Suprapubic skin (tissue), 4 donors: ENCODE results near the gene RC3H1. TPM values are rescaled to one million over a fixed set of nuclear protein-coding genes. Genes with fewer than 3 reads are reported as not detected.
A peak's percentile ranks its signal among the peaks of the same experiment; 100 is the strongest.
"Not testable (repeated sequence)": the region's sequence is repeated elsewhere in the genome, so short reads cannot be mapped to it uniquely, and the experiment has no call there.

ENCODE experiments used
- DNase-seq, 2 donors: peaks; one replicate each; pipeline ENCODE4 v3.0.0-alpha.2; 2019; ENCODE audit warnings: low spot score in 2 of 2
- H3K27ac ChIP-seq: fragments of 200-600 bp; sonication (generic); one replicate; pipeline ENCODE4 v1.5.1; 2019
- H3K27me3 ChIP-seq: fragments of 200-600 bp; sonication (generic); one replicate; pipeline ENCODE4 v1.5.1; 2019
- H3K36me3 ChIP-seq: fragments of 200-600 bp; sonication (generic); one replicate; pipeline ENCODE4 v1.5.1; 2019
- H3K4me1 ChIP-seq: fragments of 200-600 bp; sonication (generic); one replicate; pipeline ENCODE4 v1.5.1; 2019
- H3K4me3 ChIP-seq: fragments of 200-600 bp; sonication (generic); one replicate; pipeline ENCODE4 v1.5.1; 2019; ENCODE audit warnings: mild to moderate bottlenecking
- H3K9me3 ChIP-seq: fragments of 200-600 bp; sonication (generic); one replicate; pipeline ENCODE4 v1.5.1; 2019
- CTCF ChIP-seq, 2 donors: fragments of 200-600 bp in 1 of 2; fragments of 450-650 bp in 1 of 2; sonication (generic) in 1 of 2; IDR thresholded peaks; one replicate each; pipeline ENCODE4 v1.5.1; 2016 to 2019; ENCODE audit warnings: antibody characterized with exemption in 2 of 2, mild to moderate bottlenecking in 1 of 2, moderate library complexity in 1 of 2
- EP300 ChIP-seq: sonication (generic); formaldehyde crosslinking; IDR thresholded peaks from one replicate; pipeline ENCODE4 v1.6.1; 2017; ENCODE audit warnings: antibody characterized with exemption
- POLR2A ChIP-seq, 2 donors: fragments of 450-650 bp; IDR thresholded peaks; one replicate each; pipeline ENCODE4 v1.6.1; 2017; ENCODE audit warnings: antibody characterized with exemption in 2 of 2, mild to moderate bottlenecking in 2 of 2, moderate library complexity in 2 of 2
- POLR2AphosphoS5 ChIP-seq, 3 donors: sonication (generic); formaldehyde crosslinking; IDR thresholded peaks; one replicate each; pipeline ENCODE4 v1.6.1; 2017; ENCODE audit warnings: antibody characterized with exemption in 3 of 3
- WGBS: methylation state at CpG from one replicate; pipeline ENCODE4 v1.1.5; 2018; 5-methylcytosine and 5-hydroxymethylcytosine counted together
- total RNA-seq, 4 donors: library from RNA; depleted of rRNA; stranded (reverse); fragments of >200 nt; gene quantifications; one replicate each; pipeline ENCODE4 v1.1.0, GENCODE V29; 2016

The RC3H1 gene
- total RNA-seq, result 10 to 100 TPM; 33.6 to 70.9 (median 52.3) TPM

GRCh38 chr1:174022080-174022975 lies at the start of gene RC3H1:
Gene RC3H1 (minus strand): TSS chr1:174022357. CDS start chr1:173992985, 29,372 bp downstream.
- H3K4me1 ChIP-seq, result peaks cover 45% of the 10 kb centered on the region
- H3K27me3 ChIP-seq, result no peaks in the 10 kb centered on the region
- peak within 1 kb of the TSS; percentile 95 for H3K27ac ChIP-seq
- peak; percentile 94 for DNase-seq
- WGBS, result 1% methylated on average over 46 of the region's 78 CpGs
- H3K36me3 ChIP-seq, result no peaks in the 10 kb centered on the region
- no peaks in the 10 kb centered on the region for H3K9me3 ChIP-seq
- H3K4me3 ChIP-seq, result peak within 1 kb of the TSS; percentile 79
- TF ChIP-seq CTCF (IDR thresholded peaks at IDR 0.05) (no peak), EP300 (no peak), POLR2AphosphoS5 (IDR thresholded peaks at IDR 0.05) (peak in 2 of 3 donors; percentile 45 to 71), POLR2A (IDR thresholded peaks at IDR 0.05) (peak; percentile 26 to 74)

GRCh38 chr1:174070614-174071013 lies 48.5 kb upstream of the RC3H1 start:
- Histone ChIP-seq H3K4me1 (no peaks in the 10 kb centered on the region), H3K4me3 (no peak overlapping the region), H3K36me3 (no peaks in the 10 kb centered on the region), H3K27me3 (no peaks in the 10 kb centered on the region), H3K27ac (no peak overlapping the region), H3K9me3 (no peaks in the 10 kb centered on the region)
- no peak for DNase-seq
- no peak for TF ChIP-seq POLR2A (IDR thresholded peaks at IDR 0.05)
- 97% methylated on average over 1 of the region's 1 CpG for WGBS

GRCh38 chr1:174068000-174068399 lies 45.8 kb upstream of the RC3H1 start:
- Histone ChIP-seq H3K36me3 (no peaks in the 10 kb centered on the region), H3K4me1 (no peaks in the 10 kb centered on the region), H3K4me3 (no peak overlapping the region), H3K27ac (no peak overlapping the region), H3K27me3 (no peaks in the 10 kb centered on the region), H3K9me3 (no peaks in the 10 kb centered on the region)
- no peak for DNase-seq
- WGBS, result 100% methylated on average over 1 of the region's 1 CpG
- no peak for TF ChIP-seq POLR2A (IDR thresholded peaks at IDR 0.05)
- no peak for TF ChIP-seq EP300
- TF ChIP-seq CTCF (IDR thresholded peaks at IDR 0.05), result no peak
- no peak for TF ChIP-seq POLR2AphosphoS5 (IDR thresholded peaks at IDR 0.05)

- WGBS, result 72% methylated on average over 4 of the region's 4 CpGs
- H3K4me1 ChIP-seq, result no peaks in the 10 kb centered on the region
- no peaks in the 10 kb centered on the region for H3K27me3 ChIP-seq
- no peak for TF ChIP-seq POLR2A (IDR thresholded peaks at IDR 0.05)
- TF ChIP-seq CTCF (IDR thresholded peaks at IDR 0.05), result no peak
- no peak for TF ChIP-seq POLR2AphosphoS5 (IDR thresholded peaks at IDR 0.05)
- TF ChIP-seq EP300, result no peak
- no peak for DNase-seq
- no peaks in the 10 kb centered on the region for H3K36me3 ChIP-seq
- no peak overlapping the region for H3K27ac ChIP-seq
- no peaks in the 10 kb centered on the region for H3K9me3 ChIP-seq
- no peak overlapping the region for H3K4me3 ChIP-seq
Observed at GRCh38 chr1:174060090-174060489, 37.9 kb upstream of the RC3H1 start.

GRCh38 chr1:174058624-174059023 lies 36.5 kb upstream of the RC3H1 start:
- Histone ChIP-seq H3K27ac (no peak overlapping the region), H3K36me3 (no peaks in the 10 kb centered on the region), H3K27me3 (no peaks in the 10 kb centered on the region), H3K4me1 (no peaks in the 10 kb centered on the region), H3K9me3 (no peaks in the 10 kb centered on the region), H3K4me3 (no peak overlapping the region)
- TF ChIP-seq CTCF (IDR thresholded peaks at IDR 0.05), result no peak
- no peak for TF ChIP-seq POLR2A (IDR thresholded peaks at IDR 0.05)
- no peak for TF ChIP-seq EP300
- TF ChIP-seq POLR2AphosphoS5 (IDR thresholded peaks at IDR 0.05), result no peak
- 89% methylated on average over 4 of the region's 4 CpGs for WGBS
- no peak for DNase-seq

- H3K27me3 ChIP-seq, H3K9me3 ChIP-seq, H3K4me1 ChIP-seq, DNase-seq, H3K36me3 ChIP-seq, H3K4me3 ChIP-seq, H3K27ac ChIP-seq: not testable (repeated sequence)
- WGBS, result 90% methylated on average over 16 of the region's 28 CpGs
Observed at GRCh38 chr1:174056609-174057008, 34.5 kb upstream of the RC3H1 start.

GRCh38 chr1:174055797-174056196 lies 33.6 kb upstream of the RC3H1 start:
- not testable (repeated sequence) for H3K36me3 ChIP-seq, H3K9me3 ChIP-seq, DNase-seq, H3K27ac ChIP-seq, H3K27me3 ChIP-seq, H3K4me3 ChIP-seq, H3K4me1 ChIP-seq
- 97% methylated on average over 5 of the region's 5 CpGs for WGBS
